Mucosa of descending colon (tissue), 3 donors: Measurements from ENCODE around the gene APBA2. TPM values are rescaled to one million over a fixed set of nuclear protein-coding genes. Genes with fewer than 3 reads are reported as not detected.

Experiments used
- ATAC-seq: fragments of 200-7000 bp; cut with Tn5 transposase; one replicate; pipeline ENCODE4 v1.9.1; 2020; ENCODE audit warnings: mild to moderate bottlenecking, moderate library complexity
- DNase-seq, 3 donors: peaks; one replicate each; pipeline ENCODE4 v3.0.0-alpha.2; 2020
- H3K36me3 ChIP-seq: fragments of 200-600 bp; one replicate; pipeline ENCODE4 v1.8.0; 2021; ENCODE audit warnings: low read depth, mild to moderate bottlenecking
- H3K4me1 ChIP-seq: fragments of 200-600 bp; one replicate; pipeline ENCODE4 v1.8.0; 2021; ENCODE audit warnings: low read depth, mild to moderate bottlenecking
- H3K4me3 ChIP-seq: fragments of 200-600 bp; one replicate; pipeline ENCODE4 v1.8.0; 2021; ENCODE audit warnings: mild to moderate bottlenecking
- H3K9me3 ChIP-seq: fragments of 200-600 bp; one replicate; pipeline ENCODE4 v1.8.0; 2021; ENCODE audit warnings: mild to moderate bottlenecking
- intact Hi-C, 2 donors: fragments of 100-400 bp; cut with DNase I in 1 of 2; cut with micrococcal nuclease in 1 of 2; formaldehyde crosslinking; loops; one replicate each; pipeline versions ENCODE4 v1.11.0 to v1.11.1; 2022; cut with DNase I, micrococcal nuclease
- total RNA-seq, 3 donors: library from RNA; stranded (reverse); fragmentation: NEBNext Ultra II Directional in 2 of 3; extraction: Animal tissue kit (Norgen Biotek cat#: 25700) in 2 of 3; gene quantifications; one replicate each; pipeline versions ENCODE4 v1.2.1 to v1.2.4, GENCODE V29; 2021 to 2023
- TF ChIP-seq, protein P1 (sequence below): fragments of 200-600 bp; IDR thresholded peaks from one replicate; pipeline ENCODE4 v1.8.0; 2022; ENCODE audit warnings: antibody characterized with exemption, mild to moderate bottlenecking
- donor health status: DM: no; HTN: no; CAD: no; lungs with moderate emphysema.
- donor health status: DM: no; HTN: no; CAD: no.
- donor health status: DM: no; HTN: yes; CAD: no.

The APBA2 gene
- total RNA-seq, 3 donors from 2014 or later: 0.69 to 2.0 (median 1.2) TPM

DNA sequence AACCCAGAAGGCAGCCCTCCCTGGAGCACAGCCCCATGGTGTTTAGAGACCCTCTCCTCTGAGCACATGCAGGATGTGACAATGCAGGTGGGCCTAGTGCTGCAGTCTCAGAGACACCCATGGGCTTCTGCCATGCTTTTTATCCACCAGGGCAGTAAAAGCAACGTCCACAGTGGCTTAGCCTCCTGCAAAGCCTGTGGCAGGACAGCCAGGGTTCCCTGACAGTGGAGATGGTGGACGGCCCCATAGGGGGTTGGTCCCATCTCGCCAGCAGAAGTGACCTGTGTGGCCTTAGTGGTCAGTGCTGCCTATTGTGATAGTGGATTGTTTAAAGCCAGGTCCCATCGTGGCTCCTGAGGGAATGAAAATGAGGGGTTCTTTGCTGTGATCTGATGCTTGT, 46.6 kb downstream of the APBA2 start:
- TF ChIP-seq, protein P1, sequence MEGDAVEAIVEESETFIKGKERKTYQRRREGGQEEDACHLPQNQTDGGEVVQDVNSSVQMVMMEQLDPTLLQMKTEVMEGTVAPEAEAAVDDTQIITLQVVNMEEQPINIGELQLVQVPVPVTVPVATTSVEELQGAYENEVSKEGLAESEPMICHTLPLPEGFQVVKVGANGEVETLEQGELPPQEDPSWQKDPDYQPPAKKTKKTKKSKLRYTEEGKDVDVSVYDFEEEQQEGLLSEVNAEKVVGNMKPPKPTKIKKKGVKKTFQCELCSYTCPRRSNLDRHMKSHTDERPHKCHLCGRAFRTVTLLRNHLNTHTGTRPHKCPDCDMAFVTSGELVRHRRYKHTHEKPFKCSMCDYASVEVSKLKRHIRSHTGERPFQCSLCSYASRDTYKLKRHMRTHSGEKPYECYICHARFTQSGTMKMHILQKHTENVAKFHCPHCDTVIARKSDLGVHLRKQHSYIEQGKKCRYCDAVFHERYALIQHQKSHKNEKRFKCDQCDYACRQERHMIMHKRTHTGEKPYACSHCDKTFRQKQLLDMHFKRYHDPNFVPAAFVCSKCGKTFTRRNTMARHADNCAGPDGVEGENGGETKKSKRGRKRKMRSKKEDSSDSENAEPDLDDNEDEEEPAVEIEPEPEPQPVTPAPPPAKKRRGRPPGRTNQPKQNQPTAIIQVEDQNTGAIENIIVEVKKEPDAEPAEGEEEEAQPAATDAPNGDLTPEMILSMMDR: no peak
- intact Hi-C loops: no loop called here
- ATAC-seq: no peak
- no peak for DNase-seq
- Histone ChIP-seq H3K4me1 (no peaks in the 10 kb centered on the region), H3K36me3 (no peaks in the 10 kb centered on the region), H3K9me3 (no peaks in the 10 kb centered on the region), H3K4me3 (no peak overlapping the region)

DNA sequence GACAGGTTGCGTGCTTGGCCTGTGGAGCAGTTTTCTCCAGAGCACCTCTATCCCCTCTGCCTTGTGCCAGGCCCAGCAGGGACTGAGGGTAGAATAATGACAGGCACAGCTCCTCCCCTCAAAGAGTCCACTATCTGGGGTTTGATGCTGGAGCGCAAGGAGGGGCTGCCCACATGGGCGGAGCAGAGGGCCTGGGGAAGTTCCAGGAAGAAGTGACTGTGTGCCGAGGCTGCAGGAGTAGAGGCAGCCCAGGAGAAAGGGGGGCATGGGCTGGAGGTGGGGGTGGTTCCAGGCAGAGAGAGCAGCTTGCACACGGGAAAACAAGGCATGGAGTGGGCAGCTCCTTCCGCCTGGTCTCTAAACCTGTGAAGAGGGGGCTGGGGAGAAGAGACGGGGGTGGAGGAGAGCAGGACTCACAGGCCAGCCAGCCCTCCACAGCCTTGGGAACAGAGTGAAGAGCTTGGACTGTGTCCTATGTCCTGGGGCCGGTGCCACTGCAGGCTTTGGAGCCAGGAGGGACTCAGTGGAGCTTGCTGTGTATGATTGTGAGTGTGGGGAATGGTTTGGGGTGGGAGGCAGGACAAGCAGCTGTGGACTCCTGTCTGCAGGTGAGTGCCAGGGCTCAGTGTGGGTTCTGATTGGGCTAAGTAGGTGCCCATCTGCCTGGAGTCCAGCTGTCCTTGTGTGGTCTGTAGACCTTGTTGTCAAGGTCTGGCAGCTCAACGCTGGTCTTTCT, 48.1 kb downstream of the APBA2 start:
- H3K4me1 ChIP-seq: no peaks in the 10 kb centered on the region
- TF ChIP-seq, protein P1: no peak
- intact Hi-C loops: no loop called here
- H3K4me3 ChIP-seq: no peak overlapping the region
- DNase-seq: no peak
- no peak for ATAC-seq
- no peaks in the 10 kb centered on the region for H3K36me3 ChIP-seq
- H3K9me3 ChIP-seq: no peaks in the 10 kb centered on the region

- no peaks in the 10 kb centered on the region for H3K9me3 ChIP-seq
- no peak for ATAC-seq
- DNase-seq: no peak
- TF ChIP-seq, protein P1: no peak
- no peak overlapping the region for H3K4me3 ChIP-seq
- intact Hi-C loops: no loop called here
- no peaks in the 10 kb centered on the region for H3K36me3 ChIP-seq
- H3K4me1 ChIP-seq: no peaks in the 10 kb centered on the region
Measured at GRCh38 chr15:28934645-28935044, 48.9 kb downstream of the APBA2 start.

- no peak for DNase-seq
- intact Hi-C loops: no loop called here
- Histone ChIP-seq H3K9me3 (no peaks in the 10 kb centered on the region), H3K4me3 (no peak overlapping the region), H3K36me3 (no peaks in the 10 kb centered on the region), H3K4me1 (no peaks in the 10 kb centered on the region)
- TF ChIP-seq, protein P1: no peak
- ATAC-seq: peak; percentile 23
Measured at GRCh38 chr15:28935316-28935715, 49.5 kb downstream of the APBA2 start.

- Histone ChIP-seq H3K4me1 (no peaks in the 10 kb centered on the region), H3K4me3 (no peak overlapping the region), H3K9me3 (no peaks in the 10 kb centered on the region), H3K36me3 (no peaks in the 10 kb centered on the region)
- ATAC-seq: no peak
- TF ChIP-seq, protein P1: no peak
- intact Hi-C loops: no loop called here
- no peak for DNase-seq
Measured at GRCh38 chr15:28936081-28936480, 50.3 kb downstream of the APBA2 start.
